HG03354 (cell line): Measurements from ENCODE around the gene C19orf53.

ENCODE experiments used
- ATAC-seq: cut with Tn5 transposase; IDR thresholded peaks from one replicate; pipeline ENCODE4 v1.9.1; 2021; ENCODE audit warnings: mild to moderate bottlenecking; ENCODE audit not compliant: unreplicated experiment, poor library complexity, severe bottlenecking

C19orf53 gene

DNA sequence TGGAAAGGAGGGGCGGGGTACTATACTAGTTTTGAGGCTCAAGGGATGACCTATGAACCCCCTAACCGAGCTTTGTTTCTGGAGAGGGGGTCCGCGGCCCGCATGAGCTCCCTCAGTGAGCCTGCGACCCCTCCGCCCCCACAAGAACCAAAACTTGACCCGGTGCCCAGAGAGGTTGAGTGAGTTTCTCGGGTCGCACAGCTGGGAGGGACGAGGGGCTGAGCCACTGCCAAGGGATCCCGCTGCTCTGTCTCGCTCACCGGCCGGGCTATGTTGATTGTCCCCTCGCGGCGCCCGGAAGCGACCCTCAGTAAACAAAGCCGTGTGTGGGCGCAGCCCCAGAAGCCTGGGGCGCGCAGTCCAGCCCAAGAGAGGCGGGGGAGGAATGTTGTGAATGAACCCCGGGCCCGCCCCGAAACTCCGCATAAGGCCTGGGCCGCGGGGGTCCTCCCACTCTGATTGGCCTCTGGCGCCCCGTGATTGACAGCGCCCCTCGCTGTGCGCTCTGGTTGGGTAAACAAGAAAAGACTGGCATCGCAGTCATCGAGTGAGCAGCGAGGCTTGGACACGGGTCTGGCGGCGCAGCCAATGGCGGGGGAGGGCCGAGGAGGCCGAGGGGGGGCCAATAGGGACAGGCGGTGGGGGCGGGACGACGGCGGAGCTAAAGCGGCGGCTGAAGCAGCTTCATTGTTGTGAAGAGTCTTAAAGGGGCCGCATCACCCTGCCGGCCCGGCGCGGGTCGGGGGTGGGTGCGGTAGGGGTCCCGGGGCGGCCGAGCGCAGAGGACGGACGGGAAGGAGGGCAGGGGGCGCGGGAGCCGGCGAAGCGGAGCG lies 20.7 kb downstream of the C19orf53 start, which contains the start of gene ZSWIM4:
Gene ZSWIM4, plus strand, starts transcription at position 687 of the 833 bp plus-strand sequence. CDS start 206 bp downstream, outside the sequence.
- peak; percentile 92 for ATAC-seq

DNA sequence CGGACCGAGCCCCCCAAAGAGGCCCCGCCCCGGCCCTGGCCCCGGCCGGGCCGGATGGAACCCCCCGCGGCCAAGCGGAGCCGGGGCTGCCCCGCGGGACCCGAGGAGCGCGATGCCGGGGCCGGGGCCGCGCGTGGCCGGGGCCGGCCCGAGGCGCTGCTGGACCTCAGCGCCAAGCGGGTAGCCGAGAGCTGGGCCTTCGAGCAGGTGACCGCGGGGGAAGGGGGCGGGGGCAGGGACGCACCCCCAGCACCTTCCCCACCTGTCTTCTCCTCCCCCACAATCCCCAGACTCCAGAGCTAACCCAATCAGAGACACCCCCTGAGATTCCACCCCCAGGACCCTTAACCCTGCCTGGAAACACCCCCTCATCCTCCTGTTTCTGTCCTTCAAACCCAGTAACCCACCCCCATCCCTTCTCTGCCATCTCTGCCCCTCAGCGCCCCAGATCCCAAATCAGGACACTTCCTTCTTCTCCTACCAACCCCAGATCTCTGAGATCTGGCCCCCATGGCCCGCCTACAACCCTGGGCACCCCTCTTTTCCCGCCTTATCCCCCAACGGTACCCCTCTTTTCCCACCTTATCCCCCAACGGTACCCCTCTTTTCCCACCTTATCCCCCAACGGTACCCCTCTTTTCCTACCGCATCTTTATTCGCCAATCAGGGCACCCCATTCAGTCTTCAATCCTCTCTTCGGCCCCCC lies 21.5 kb downstream of the C19orf53 start:
- peak; percentile 48 for ATAC-seq

DNA sequence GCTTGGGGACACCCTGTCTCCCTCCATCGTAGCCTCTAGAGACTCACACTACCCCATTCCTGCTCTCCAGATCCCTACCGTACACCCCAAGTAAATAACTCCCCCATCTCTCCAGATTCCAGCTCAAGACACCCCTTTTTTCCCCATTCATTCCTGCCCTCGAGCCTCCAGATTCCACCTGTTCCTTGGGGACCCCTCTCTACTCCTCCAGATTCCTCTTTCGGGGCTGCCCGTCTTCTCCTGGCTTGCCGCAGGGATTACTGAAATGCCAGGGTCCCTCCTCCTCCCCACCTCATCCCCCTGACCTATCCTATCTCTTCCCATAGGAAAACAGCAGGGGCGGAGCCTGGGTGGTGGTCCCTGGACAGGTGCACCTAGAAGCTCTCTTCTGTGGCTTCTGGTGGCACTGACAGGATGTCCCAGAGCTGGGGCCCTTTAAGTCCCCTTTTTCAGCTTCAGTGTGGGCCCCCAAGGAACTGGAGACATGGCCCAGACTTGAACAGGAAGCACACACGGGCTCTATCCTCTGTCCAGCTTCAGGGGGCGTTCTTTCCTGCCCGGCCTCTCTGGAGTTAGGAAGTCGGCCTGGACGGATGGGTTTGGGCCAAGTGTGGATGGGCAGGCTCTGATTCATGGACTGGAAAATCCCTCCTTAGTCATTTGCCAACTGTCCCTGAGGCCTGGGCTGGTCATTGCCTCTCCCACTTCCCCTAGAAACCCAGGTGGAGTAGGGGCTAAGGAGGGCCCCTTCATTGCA lies 22.2 kb downstream of the C19orf53 start:
- ATAC-seq: no peak

DNA sequence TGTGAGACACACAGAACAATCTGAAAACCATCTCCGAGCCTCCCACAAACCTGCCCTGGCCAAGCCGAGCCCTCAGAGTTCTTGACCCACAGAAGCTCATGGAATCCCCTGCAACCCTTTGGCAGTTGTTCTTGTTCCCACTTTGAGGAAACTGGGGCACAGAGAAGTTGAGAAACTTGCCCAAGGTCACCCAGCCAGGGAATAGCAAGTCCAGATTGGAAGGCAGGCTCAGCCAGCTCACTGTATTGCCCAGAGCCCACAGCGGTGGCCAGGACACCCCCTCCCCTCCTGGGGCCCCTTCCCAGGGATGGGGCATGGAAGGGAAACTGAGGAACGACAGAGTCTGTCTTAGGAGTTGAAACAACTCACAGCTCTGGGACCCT lies 22.8 kb downstream of the C19orf53 start:
- ATAC-seq: no peak

DNA sequence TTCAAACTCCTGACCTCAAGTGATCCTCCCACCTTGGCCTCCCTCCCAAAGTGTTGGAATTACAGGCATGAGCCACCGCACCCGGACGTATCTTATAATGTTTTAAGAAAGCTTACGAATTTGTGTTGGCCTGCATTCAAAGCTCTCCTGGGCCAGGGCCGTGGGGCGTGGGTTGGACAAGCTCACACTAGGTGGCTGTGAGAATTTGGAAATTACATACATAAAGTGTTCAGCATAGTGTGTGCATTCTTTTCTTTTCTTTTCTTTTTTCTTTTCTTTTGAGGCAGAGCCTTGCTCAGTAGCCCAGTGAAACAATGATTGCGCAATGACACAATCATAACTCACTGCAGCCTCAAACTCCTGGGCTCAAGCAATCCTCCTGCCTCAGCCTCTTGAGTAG lies 23.6 kb downstream of the C19orf53 start:
- ATAC-seq: no peak

DNA sequence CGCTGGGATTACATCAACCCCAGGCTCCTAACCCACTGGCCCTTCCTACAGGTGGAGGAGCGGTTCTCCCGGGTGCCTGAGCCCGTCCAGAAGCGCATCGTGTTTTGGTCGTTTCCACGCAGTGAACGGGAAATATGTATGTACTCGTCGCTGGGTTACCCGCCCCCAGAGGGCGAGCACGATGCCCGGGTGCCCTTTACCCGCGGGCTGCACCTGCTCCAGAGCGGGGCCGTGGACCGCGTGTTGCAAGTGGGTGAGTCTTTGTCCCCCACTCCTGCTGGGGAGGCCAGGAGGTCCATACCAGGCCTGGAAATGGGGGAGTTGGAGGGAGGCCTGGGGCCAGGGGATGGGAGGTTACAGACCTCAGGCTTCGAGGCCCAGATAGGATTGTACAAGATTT lies 25.4 kb downstream of the C19orf53 start:
- ATAC-seq: no peak

DNA sequence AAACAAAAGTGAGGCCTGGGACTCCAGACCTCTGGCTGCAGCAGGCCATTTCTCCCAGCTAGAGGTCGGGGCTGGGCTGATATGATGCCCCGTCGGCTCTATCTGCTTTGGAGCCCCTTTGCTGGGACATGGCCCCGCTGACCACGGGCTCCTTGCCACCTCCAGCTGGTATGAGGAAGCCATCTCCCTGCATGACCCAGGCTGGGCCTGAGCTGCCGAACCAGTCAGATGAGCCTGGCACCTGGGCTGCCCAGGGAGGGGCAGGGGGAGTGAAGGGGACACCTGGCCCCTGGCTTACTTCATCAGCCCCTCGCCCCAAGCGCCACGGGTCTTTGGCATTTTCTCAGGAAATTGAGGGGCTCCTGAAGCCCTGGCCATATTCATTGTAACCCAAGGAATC lies 28.8 kb downstream of the C19orf53 start:
- ATAC-seq: no peak

DNA sequence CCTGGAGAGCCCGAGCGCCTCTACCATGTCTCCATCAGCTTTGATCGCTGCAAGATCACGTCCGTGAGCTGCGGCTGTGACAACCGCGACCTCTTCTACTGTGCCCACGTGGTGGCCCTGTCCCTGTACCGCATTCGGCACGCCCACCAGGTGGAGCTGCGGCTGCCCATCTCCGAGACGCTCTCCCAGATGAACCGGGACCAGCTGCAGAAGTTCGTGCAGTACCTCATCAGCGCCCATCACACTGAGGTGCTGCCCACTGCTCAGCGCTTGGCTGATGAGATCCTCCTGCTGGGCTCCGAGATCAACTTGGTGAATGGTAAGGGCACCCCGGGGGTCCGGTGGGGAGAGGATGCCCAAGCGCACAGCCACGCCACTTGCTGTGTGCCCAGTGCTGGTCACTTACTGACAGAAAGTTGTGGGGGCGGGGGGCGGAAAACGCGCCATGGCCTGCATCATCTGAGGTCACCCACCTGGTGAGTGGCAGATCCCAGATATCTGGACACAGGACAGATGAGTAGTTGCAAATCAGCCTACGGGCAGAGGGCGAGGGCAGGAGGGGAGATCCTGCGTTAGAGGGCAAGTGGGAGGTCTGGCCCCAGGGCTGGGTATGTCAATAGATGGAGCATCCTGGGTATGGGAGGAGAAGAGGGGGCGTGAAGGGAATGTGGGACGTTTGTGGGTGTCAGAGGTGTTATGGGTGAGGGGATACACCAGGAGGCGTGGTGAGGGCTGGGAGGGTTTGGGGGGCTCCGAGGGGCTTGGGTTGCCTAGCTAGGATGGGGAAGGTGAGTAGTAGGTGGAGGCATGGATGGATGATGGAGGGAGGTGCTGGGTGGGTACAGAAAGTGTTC lies 30.8 kb downstream of the C19orf53 start:
- no peak for ATAC-seq

DNA sequence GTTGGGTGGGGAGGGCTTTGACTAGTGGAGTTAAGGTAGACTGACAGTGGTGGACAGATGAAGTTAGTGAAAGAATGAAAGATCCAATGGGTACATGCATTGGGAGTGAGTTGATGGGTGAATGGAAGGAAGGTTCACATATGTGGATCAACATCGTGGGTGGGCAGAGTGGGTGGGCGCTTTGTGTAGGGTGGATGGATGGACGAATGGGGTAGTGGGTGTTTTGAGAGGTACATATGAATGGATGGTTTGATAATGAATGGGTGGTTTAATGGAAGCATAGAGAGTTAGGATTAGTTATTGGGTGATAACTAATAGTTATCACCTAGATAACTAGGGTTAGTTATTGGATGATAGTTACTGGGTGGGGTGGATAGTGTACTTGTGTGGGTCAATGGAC lies 32.5 kb downstream of the C19orf53 start:
- no peak for ATAC-seq

DNA sequence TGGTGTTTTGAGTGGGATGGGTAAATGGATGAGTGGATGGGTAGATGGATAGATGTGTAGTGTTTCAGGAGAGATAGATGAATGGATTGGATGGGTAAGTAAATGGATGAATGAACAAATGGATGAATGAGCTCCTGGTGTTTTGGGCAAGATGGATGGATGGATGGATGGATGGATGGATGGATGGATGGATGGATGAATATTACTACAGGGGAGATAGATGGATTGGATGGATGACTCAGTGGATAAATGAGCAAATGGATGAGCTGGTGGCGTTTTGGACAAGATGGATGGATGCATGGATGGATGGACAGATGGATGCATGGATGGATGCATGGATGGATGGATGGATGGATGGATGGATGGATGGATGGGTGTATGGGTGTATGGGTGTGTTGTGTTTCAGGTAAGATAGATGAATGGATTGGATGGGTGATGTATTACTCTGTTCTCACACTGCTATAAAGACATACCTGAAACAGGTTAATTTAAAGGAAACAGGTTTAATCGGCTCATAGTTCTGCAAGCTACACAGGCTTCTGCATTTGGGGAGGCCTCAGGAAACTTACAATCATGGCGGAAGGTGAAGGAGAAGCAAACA lies 33.3 kb downstream of the C19orf53 start:
- no peak for ATAC-seq

DNA sequence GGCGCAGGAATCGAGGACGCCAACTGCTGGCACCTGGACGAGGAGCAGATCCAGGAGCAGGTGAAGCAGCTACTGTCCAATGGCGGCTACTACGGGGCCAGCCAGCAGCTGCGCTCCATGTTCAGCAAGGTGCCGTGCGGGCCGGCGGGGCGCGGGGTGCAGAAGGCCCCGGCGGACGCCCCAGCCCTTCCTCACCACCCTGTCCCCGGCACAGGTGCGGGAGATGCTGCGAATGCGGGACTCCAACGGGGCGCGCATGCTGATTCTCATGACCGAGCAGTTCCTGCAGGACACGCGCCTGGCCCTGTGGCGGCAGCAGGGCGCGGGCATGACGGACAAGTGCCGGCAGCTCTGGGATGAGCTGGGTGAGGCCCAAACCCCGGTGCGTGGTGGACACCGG lies 34.6 kb downstream of the C19orf53 start:
- ATAC-seq: no peak

DNA sequence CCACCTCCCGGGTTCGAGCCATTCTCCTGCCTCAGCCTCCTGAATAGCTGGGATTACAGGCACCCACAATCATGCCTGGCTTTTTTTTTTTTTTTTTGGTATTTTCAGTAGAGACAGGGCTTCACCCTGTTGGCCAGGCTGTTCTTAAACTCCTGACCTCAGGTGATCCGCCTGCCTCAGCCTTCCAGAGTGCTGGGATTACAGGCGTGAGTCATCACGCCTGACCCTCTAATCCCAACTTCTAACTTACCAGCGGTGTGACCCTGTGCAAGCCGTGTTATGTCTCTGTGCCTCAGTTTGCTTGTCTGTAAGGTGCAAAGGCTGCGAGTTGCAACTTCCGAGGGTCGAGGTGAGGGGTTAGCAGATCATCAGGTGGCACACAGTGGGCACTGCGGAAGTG lies 38.3 kb downstream of the C19orf53 start:
- ATAC-seq: no peak

DNA sequence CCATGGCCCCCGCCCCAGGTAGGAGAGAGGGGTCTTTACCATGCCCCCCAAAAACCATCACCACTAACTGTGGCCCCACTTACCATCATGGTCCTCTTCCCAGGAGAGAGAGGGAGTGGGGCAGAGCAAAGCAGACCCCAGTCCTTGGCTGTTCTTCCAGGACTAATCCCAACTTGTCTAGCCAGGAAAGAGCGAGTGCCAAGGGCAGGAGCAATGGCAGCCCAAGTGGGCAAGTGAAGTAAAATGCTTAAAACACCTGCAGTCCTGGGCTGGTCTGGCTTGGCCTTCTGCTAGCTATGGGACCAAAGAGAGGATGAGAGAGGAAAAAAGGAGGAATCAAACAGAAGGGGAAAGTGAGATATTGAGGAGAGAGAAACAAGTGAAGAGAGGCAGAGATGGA lies 38.9 kb downstream of the C19orf53 start:
- ATAC-seq: no peak

DNA sequence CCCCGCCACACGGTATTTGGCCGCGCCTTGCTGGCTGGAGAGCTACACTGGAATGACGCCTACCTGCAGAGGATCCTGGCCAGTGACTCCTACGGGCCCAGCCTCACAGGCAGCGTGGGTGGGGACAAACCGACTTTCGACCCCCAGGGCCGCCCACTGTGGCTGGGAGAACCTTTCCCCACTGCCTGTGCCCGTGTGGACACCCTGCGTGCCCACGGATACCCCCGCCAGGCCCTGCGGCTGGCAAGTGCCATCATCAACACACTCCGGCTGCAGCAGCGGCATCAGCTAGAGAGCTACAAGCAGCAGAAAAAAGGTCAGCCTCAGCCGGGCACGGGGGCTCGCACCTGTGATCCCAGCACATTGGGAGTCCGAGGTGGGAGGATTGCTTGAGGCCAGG lies 40.3 kb downstream of the C19orf53 start:
- ATAC-seq: no peak

DNA sequence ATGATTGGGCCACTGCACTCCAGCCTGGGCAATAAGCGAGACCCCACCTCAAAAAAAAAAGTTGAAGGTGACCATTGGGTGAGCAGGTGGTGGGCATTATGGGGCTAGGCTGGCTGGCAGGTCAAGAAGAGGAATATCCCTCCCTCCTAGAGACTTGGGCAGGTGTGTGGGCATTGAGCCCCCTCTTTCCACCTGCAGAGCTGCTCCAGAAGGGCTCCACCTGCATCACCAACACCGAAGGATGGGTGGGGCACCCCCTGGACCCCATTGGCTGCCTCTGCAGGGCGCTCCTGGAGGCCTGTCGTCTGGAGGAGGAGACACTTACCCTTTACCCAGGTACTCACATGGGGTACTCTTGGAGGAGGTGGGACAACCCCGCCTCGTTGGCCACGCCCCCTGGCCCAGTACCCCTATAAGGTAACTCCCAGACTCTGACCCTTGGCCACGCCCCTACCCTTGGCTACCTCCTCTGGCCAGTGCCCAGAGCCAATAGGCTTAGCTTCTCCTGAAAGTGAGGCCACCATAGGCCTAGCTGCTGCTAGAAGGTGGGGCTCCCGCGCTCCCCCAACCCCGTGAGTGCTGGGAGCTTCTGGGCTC lies 42.9 kb downstream of the C19orf53 start:
- no peak for ATAC-seq

DNA sequence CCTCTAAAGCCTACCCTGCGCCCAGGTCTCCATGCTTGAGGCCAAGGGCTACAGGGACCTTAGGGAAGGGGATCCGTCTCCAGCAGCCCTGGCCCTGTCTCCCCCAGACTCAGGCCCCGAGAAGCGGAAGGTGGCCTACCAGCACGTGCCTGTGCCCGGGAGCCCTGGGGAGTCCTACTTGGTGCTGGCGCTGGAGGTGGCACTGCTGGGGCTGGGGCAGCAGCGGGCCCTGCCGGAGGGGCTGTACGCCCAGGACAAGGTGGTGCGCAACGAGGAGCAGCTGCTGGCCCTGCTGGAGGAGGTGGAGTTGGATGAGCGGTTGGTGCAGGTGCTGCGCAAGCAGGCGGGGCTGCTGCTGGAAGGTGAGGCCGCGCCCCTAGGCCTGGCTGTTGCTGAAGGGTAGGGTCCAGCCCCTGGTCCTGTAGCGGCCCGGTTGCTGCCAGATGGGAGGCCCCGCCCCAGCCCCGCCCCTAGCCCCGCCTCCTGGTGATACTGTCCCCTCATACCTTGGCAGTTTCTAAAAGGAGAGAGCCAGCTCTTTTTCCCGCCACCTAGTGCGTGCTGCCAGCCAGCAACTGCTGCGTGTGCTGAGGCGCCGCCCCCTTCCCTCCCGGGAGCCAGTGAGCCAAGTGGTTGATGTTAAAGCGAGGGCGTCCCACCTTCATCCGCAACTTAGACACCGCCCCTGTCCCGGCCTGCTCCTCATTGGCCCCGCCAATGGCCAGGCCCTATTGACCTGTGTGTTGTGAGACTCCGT lies 43.5 kb downstream of the C19orf53 start:
- no peak for ATAC-seq

DNA sequence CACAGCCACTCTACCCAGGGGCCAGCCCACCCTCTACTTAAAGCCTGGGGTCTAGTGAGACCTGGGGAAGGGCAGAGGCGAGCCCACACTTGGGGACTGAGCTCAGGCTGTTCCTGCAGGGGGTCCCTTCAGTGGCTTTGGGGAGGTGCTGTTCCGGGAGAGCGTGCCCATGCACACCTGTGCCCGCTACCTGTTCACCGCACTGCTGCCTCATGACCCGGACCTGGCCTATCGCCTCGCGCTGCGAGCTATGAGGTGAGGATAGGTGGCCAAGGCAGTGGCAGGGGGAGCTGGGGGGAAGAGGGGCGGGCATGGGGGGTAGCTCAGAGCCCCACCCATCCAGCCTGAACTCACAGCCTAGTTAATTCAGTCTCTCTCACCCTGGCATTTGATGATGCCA lies 45.0 kb downstream of the C19orf53 start:
- no peak for ATAC-seq

DNA sequence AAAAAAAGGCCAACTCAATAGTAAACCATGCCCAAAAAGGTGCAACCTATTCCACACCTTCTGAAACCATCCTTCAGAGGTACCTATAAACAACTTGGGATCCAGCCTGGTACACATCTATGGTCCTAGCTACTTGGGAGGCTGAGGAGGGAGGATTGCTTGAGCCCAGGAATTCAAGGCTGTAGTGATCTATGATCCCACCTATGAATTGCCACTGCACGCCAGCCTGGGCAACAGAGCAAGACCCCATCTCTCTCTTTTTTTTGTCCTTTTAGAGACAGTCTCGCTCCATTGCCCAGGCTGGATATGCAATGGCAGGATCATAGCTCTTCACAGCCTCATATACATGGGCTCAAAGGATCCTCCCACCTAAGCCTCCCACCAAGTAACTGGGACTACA lies 47.0 kb downstream of the C19orf53 start:
- ATAC-seq: no peak
